HT-29 (cell line): ENCODE measurements around the gene TSPAN9. TPM values are rescaled to one million over a fixed set of nuclear protein-coding genes. Genes with fewer than 3 reads are reported as not detected.
A peak's percentile ranks its signal among the peaks of the same experiment; 100 is the strongest.

ENCODE experiments used
- DNase-seq: peaks from one replicate; pipeline ENCODE4 v3.0.0-alpha.2; 2015; ENCODE audit warnings: low spot score
- total RNA-seq: library from RNA; depleted of rRNA; stranded (reverse); fragments of >200 nt; shearing (Covaris generic); gene quantifications from 2 replicates; pipeline ENCODE4 v1.2.3, GENCODE V29; 2014; rRNA removed

The TSPAN9 gene
- total RNA-seq = 11.3 and 12.0 TPM in 2 replicates

- DNase-seq = peak; percentile 65
These were observed at the start of gene TSPAN9 for GRCh38 chr12:3076730-3077571. TSS of gene TSPAN9 (plus strand) at chr12:3077379. CDS start at chr12:3201194, 123,815 bp downstream.

- no peak for DNase-seq
These were observed 49.1 kb upstream of the TSPAN9 start for GRCh38 chr12:3028108-3028507.

GRCh38 chr12:3030821-3031429, 46.3 kb upstream of the TSPAN9 start:
- no peak for DNase-seq

GRCh38 chr12:3032161-3032560, 45.0 kb upstream of the TSPAN9 start:
- DNase-seq = no peak

GRCh38 chr12:3032770-3033538, 44.2 kb upstream of the TSPAN9 start:
- no peak for DNase-seq

- no peak for DNase-seq
These were observed 43.7 kb upstream of the TSPAN9 start for GRCh38 chr12:3033539-3033867.

- peak; percentile 76 for DNase-seq
These were observed 43.0 kb upstream of the TSPAN9 start for GRCh38 chr12:3034067-3034750.

GRCh38 chr12:3035171-3035570, 42.0 kb upstream of the TSPAN9 start:
- no peak for DNase-seq

- DNase-seq = no peak
These were observed 41.1 kb upstream of the TSPAN9 start for GRCh38 chr12:3035815-3036702.

- no peak for DNase-seq
These were observed 40.1 kb upstream of the TSPAN9 start for GRCh38 chr12:3036901-3037600.

GRCh38 chr12:3038166-3038565, 39.0 kb upstream of the TSPAN9 start:
- no peak for DNase-seq

GRCh38 chr12:3038926-3039510, 38.2 kb upstream of the TSPAN9 start:
- no peak for DNase-seq

GRCh38 chr12:3040026-3040656, 37.0 kb upstream of the TSPAN9 start:
- DNase-seq = no peak

- no peak for DNase-seq
These were observed 36.3 kb upstream of the TSPAN9 start for GRCh38 chr12:3040663-3041544.

GRCh38 chr12:3041558-3042164, 35.5 kb upstream of the TSPAN9 start:
- peak; percentile 85 for DNase-seq

- DNase-seq = no peak
These were observed 34.8 kb upstream of the TSPAN9 start for GRCh38 chr12:3042394-3042793.

GRCh38 chr12:3042826-3043225, 34.4 kb upstream of the TSPAN9 start:
- no peak for DNase-seq

- no peak for DNase-seq
These were observed 33.8 kb upstream of the TSPAN9 start for GRCh38 chr12:3043406-3043805.
